T-helper 9 cell (primary cell): ENCODE measurements around the gene EEPD1.

Experiments used
- DNase-seq: peaks from one replicate; pipeline ENCODE4 v3.0.0-alpha.2; 2020

Gene EEPD1

GRCh38 chr7:36349626-36350025 is 196.6 kb downstream of the EEPD1 start:
- no peak for DNase-seq
